ENCODE results near the gene GAA.

- no peak for TF ChIP-seq POLR2A (IDR thresholded peaks at IDR 0.05)
- no peak for TF ChIP-seq CTCF (IDR thresholded peaks at IDR 0.05)
Measured at GRCh38 chr17:80118601-80119270, 17.4 kb downstream of the GAA start.
